ENCODE measurements around the gene RYR3.

Gene RYR3

DNA sequence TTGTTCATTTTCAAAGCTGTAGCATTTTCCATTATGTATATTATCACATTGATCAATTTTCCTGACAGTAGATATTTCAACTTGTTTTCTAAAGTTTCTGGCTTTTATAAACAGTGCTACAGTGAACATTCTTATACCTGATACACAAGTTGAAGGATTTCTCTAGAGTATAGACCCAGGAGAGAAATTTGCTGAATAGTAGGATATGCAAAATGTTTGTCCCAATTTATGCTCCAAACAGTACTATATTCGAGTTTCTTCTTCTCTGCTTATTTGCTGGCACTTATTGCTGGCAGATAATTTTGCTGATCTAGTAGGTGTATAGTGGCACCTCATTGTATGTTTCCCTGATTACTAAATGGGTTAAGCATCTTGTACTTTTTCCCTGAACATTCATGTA, 540.3 kb downstream of the RYR3 start:
- Histone ChIP-seq H4K20me1 (ENCODE audit: insufficient read depth) (no peaks in the 10 kb centered on the region), H3K4me2 (no peak overlapping the region), H3K4me1 (ENCODE audit: low read depth, poor library complexity, severe bottlenecking) (no peaks in the 10 kb centered on the region)

DNA sequence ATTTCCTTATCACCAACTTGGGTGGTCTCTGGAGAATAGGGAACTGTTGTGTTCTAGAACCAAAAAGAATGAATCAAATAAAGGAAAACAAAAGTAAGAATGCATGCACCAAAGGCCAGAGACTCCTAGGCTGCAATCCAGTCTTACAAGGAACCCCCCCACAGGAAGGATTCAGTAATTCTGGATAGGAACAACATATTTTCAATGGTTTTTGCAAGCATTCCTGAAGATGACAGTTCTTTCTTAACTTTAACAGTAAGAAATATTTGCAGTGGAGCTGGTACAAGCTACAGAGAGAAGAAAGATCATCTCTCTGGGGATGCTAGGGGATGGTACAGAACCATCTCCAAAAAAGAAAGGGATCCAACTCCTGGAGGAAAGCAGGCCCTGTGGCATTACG, 541.3 kb downstream of the RYR3 start:
- no peak overlapping the region for H3K9ac ChIP-seq
- H3K36me3 ChIP-seq (ENCODE audit: insufficient read depth): no peaks in the 10 kb centered on the region
- no peak overlapping the region for H3K4me3 ChIP-seq (IDR thresholded peaks at IDR 0.05; ENCODE audit: insufficient read depth, low read depth, low read length)
- no peak overlapping the region for H3K27ac ChIP-seq
- no peaks in the 10 kb centered on the region for H3K4me1 ChIP-seq (ENCODE audit: low read depth, poor library complexity, severe bottlenecking)
- TF ChIP-seq, protein P1, sequence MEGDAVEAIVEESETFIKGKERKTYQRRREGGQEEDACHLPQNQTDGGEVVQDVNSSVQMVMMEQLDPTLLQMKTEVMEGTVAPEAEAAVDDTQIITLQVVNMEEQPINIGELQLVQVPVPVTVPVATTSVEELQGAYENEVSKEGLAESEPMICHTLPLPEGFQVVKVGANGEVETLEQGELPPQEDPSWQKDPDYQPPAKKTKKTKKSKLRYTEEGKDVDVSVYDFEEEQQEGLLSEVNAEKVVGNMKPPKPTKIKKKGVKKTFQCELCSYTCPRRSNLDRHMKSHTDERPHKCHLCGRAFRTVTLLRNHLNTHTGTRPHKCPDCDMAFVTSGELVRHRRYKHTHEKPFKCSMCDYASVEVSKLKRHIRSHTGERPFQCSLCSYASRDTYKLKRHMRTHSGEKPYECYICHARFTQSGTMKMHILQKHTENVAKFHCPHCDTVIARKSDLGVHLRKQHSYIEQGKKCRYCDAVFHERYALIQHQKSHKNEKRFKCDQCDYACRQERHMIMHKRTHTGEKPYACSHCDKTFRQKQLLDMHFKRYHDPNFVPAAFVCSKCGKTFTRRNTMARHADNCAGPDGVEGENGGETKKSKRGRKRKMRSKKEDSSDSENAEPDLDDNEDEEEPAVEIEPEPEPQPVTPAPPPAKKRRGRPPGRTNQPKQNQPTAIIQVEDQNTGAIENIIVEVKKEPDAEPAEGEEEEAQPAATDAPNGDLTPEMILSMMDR (conservative IDR thresholded peaks at IDR 0.05; ENCODE audit: low read depth, low read length): no peak
- no peaks in the 10 kb centered on the region for H3K27me3 ChIP-seq (ENCODE audit: insufficient read depth, low read depth)
- H2AFZ ChIP-seq (ENCODE audit: low read depth): no peak overlapping the region
- no peak overlapping the region for H3K4me2 ChIP-seq
- no peaks in the 10 kb centered on the region for H4K20me1 ChIP-seq (ENCODE audit: insufficient read depth)
- no peaks in the 10 kb centered on the region for H3K79me2 ChIP-seq (ENCODE audit: insufficient read depth, low read depth)

More for the DNA sequence above, 540.3 kb downstream of the RYR3 start:
- H3K27me3 ChIP-seq (ENCODE audit: insufficient read depth, low read depth): no peaks in the 10 kb centered on the region
- H3K27ac ChIP-seq: no peak overlapping the region
- no peaks in the 10 kb centered on the region for H3K79me2 ChIP-seq (ENCODE audit: insufficient read depth, low read depth)
- H3K9ac ChIP-seq: no peak overlapping the region
- TF ChIP-seq, protein P1 (conservative IDR thresholded peaks at IDR 0.05; ENCODE audit: low read depth, low read length): no peak
- no peaks in the 10 kb centered on the region for H3K36me3 ChIP-seq (ENCODE audit: insufficient read depth)
- no peak overlapping the region for H2AFZ ChIP-seq (ENCODE audit: low read depth)
- H3K4me3 ChIP-seq (IDR thresholded peaks at IDR 0.05; ENCODE audit: insufficient read depth, low read depth, low read length): no peak overlapping the region

DNA sequence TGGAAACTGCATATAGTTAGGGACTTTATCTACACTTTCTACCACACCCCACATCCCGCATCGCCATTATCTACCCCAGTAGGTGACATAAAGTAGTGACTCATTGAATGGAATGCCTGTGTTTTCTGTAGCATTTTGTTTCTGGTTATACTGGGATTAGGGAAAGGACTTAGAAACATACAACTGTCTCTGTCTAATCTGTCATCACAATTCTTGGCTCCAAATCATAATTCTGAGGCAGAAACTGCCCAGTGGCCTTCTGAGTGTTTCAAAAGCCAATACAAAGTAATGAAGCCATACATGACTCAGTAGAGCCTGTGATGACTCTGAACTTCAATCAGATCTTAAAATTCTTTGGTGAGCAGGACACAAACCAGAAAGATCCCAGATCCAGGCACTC, 541.8 kb downstream of the RYR3 start:
- H3K9ac ChIP-seq: no peak overlapping the region
- H3K27me3 ChIP-seq (ENCODE audit: insufficient read depth, low read depth): no peaks in the 10 kb centered on the region
- no peaks in the 10 kb centered on the region for H4K20me1 ChIP-seq (ENCODE audit: insufficient read depth)
- H2AFZ ChIP-seq (ENCODE audit: low read depth): no peak overlapping the region
- H3K4me3 ChIP-seq (IDR thresholded peaks at IDR 0.05; ENCODE audit: insufficient read depth, low read depth, low read length): no peak overlapping the region
- TF ChIP-seq, protein P1 (conservative IDR thresholded peaks at IDR 0.05; ENCODE audit: low read depth, low read length): no peak
- H3K4me1 ChIP-seq (ENCODE audit: low read depth, poor library complexity, severe bottlenecking): no peaks in the 10 kb centered on the region
- no peak overlapping the region for H3K4me2 ChIP-seq
- H3K79me2 ChIP-seq (ENCODE audit: insufficient read depth, low read depth): no peaks in the 10 kb centered on the region
- no peaks in the 10 kb centered on the region for H3K36me3 ChIP-seq (ENCODE audit: insufficient read depth)
- no peak overlapping the region for H3K27ac ChIP-seq

DNA sequence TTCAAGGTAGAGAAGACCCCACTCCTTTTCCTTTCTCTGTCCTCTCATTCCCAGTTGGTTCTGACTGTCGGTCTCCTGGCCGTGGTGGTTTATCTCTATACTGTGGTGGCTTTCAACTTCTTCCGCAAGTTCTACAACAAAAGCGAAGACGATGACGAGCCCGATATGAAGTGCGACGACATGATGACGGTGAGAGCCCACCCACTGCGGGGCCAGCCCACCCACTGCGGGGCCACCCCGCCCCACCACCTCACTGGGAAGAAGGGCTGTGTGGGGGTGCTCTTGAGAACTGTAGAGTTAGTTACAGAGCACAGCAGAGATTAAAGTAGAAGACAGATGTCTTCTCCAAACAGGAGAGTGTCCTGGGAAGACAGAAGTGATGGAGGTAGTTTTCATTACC, 547.0 kb downstream of the RYR3 start:
- no peak overlapping the region for H3K9ac ChIP-seq
- H3K27me3 ChIP-seq (ENCODE audit: insufficient read depth, low read depth): no peaks in the 10 kb centered on the region
- H3K27ac ChIP-seq: no peak overlapping the region
- H3K4me3 ChIP-seq (IDR thresholded peaks at IDR 0.05; ENCODE audit: insufficient read depth, low read depth, low read length): no peak overlapping the region
- no peak overlapping the region for H2AFZ ChIP-seq (ENCODE audit: low read depth)
- no peaks in the 10 kb centered on the region for H4K20me1 ChIP-seq (ENCODE audit: insufficient read depth)
- H3K79me2 ChIP-seq (ENCODE audit: insufficient read depth, low read depth): no peaks in the 10 kb centered on the region
- no peaks in the 10 kb centered on the region for H3K36me3 ChIP-seq (ENCODE audit: insufficient read depth)
- TF ChIP-seq, protein P1 (conservative IDR thresholded peaks at IDR 0.05; ENCODE audit: low read depth, low read length): no peak
- no peaks in the 10 kb centered on the region for H3K4me1 ChIP-seq (ENCODE audit: low read depth, poor library complexity, severe bottlenecking)
- no peak overlapping the region for H3K4me2 ChIP-seq
